ENCODE results near the gene TSPAN3.

Gene TSPAN3

DNA sequence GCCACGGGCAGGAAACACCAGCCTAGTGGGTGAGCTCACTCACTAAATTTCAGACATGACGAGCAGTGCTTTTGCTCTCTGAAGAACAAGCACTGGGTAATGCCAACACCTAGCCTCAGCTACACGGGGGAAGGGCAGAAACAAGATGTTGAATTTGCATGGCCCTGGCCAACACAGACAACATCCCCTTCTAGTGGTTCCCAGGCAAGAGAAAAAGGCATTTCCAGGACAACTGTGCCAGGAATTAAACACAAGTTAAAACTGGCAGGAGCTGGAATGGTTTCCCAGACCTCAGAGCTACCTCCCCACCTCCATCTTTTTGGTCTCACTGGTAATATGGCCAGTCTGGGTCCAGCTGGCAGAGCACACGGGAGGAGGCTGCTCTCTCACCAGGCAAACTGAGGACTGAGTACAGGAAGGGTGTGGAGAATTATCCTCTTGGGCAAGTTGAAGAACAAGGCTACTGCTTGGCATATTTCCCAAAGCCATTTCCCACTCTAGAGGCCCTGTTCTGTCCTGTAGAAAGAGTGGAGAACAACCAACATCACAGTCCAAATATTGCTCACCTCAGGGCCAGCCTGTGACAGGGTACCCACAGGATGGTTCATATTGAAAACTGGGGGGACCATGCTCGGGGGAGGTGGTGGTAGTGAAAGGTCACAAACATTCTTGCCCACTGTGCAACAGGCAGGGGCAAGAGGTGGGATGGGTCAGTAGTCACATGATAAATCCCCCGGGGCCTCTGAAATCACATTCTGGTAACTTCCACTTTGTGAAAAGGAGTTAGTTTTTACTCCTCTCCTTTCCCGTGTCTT, 26.5 kb downstream of the TSPAN3 start:
- H3K27me3 ChIP-seq (ENCODE audit: low read length) = no peaks in the 10 kb centered on the region
- no peaks in the 10 kb centered on the region for H4K20me1 ChIP-seq (ENCODE audit: low read depth, low read length)
- no peaks in the 10 kb centered on the region for H3K9me2 ChIP-seq (replicated peaks; ENCODE audit: insufficient read depth, low read length)
- H3K9me3 ChIP-seq (ENCODE audit: insufficient read depth, low read length) = no peaks in the 10 kb centered on the region
- TF ChIP-seq CTCF (IDR thresholded peaks at IDR 0.05; ENCODE audit: insufficient read depth, low read length, poor library complexity, severe bottlenecking) (no peak), EZH2phosphoT487 (conservative IDR thresholded peaks at IDR 0.05; ENCODE audit: low read length) (no peak)
- H3K9ac ChIP-seq (ENCODE audit: low read length) = no peak overlapping the region
- H3K36me3 ChIP-seq (ENCODE audit: low read length) = no peaks in the 10 kb centered on the region
- 0 out of 2 replicates have a peak, but pooled peaks cover 5% of the 10 kb centered on the region for H3F3A ChIP-seq (ENCODE audit: insufficient read depth)
- H2AFZ ChIP-seq (ENCODE audit: low read depth, low read length, severe bottlenecking) = no peak overlapping the region
- no peaks in the 10 kb centered on the region for H3K79me2 ChIP-seq (ENCODE audit: insufficient read depth, low read length)
- H3K4me3 ChIP-seq (ENCODE audit: insufficient read depth, low read length, poor library complexity, severe bottlenecking) = no peak overlapping the region
- no peak overlapping the region for H3K4me2 ChIP-seq (ENCODE audit: low read depth, low read length, poor library complexity, severe bottlenecking)
- no peak overlapping the region for H3K27ac ChIP-seq (ENCODE audit: low read depth, low read length)

GRCh38 chr15:77042955-77043920, 27.7 kb downstream of the TSPAN3 start:
- Histone ChIP-seq H4K20me1 (ENCODE audit: low read depth, low read length) (no peaks in the 10 kb centered on the region), H3K9me3 (ENCODE audit: insufficient read depth, low read length) (no peaks in the 10 kb centered on the region), H3K9me2 (replicated peaks; ENCODE audit: insufficient read depth, low read length) (no peaks in the 10 kb centered on the region), H3K4me3 (ENCODE audit: insufficient read depth, low read length, poor library complexity, severe bottlenecking) (no peak overlapping the region), H2AFZ (ENCODE audit: low read depth, low read length, severe bottlenecking) (no peak overlapping the region), H3K79me2 (ENCODE audit: insufficient read depth, low read length) (no peaks in the 10 kb centered on the region), H3K27me3 (ENCODE audit: low read length) (no peaks in the 10 kb centered on the region), H3K4me2 (ENCODE audit: low read depth, low read length, poor library complexity, severe bottlenecking) (no peak overlapping the region), H3F3A (ENCODE audit: insufficient read depth) (0 out of 2 replicates have a peak, but pooled peaks cover 5% of the 10 kb centered on the region), H3K9ac (ENCODE audit: low read length) (no peak overlapping the region), H3K36me3 (ENCODE audit: low read length) (no peaks in the 10 kb centered on the region), H3K27ac (ENCODE audit: low read depth, low read length) (no peak overlapping the region)
- TF ChIP-seq EZH2phosphoT487 (conservative IDR thresholded peaks at IDR 0.05; ENCODE audit: low read length) (no peak), CTCF (IDR thresholded peaks at IDR 0.05; ENCODE audit: insufficient read depth, low read length, poor library complexity, severe bottlenecking) (no peak)

- Histone ChIP-seq H2AFZ (ENCODE audit: low read depth, low read length, severe bottlenecking) (no peak overlapping the region), H3K4me3 (ENCODE audit: insufficient read depth, low read length, poor library complexity, severe bottlenecking) (no peak overlapping the region), H3K27ac (ENCODE audit: low read depth, low read length) (no peak overlapping the region), H3K9ac (ENCODE audit: low read length) (no peak overlapping the region), H3K27me3 (ENCODE audit: low read length) (no peaks in the 10 kb centered on the region), H3K79me2 (ENCODE audit: insufficient read depth, low read length) (no peaks in the 10 kb centered on the region), H4K20me1 (ENCODE audit: low read depth, low read length) (no peaks in the 10 kb centered on the region), H3K36me3 (ENCODE audit: low read length) (no peaks in the 10 kb centered on the region), H3K9me2 (replicated peaks; ENCODE audit: insufficient read depth, low read length) (no peaks in the 10 kb centered on the region), H3K9me3 (ENCODE audit: insufficient read depth, low read length) (no peaks in the 10 kb centered on the region), H3F3A (ENCODE audit: insufficient read depth) (0 out of 2 replicates have a peak, but pooled peaks cover 5% of the 10 kb centered on the region), H3K4me2 (ENCODE audit: low read depth, low read length, poor library complexity, severe bottlenecking) (no peak overlapping the region)
- no peak for TF ChIP-seq CTCF (IDR thresholded peaks at IDR 0.05; ENCODE audit: insufficient read depth, low read length, poor library complexity, severe bottlenecking)
- no peak for TF ChIP-seq EZH2phosphoT487 (conservative IDR thresholded peaks at IDR 0.05; ENCODE audit: low read length)
Observed at GRCh38 chr15:77042245-77042919, 28.5 kb downstream of the TSPAN3 start.
